WTC11 (cell line): ENCODE measurements around the gene PYGL. TPM values are rescaled to one million over a fixed set of nuclear protein-coding genes. Genes with fewer than 3 reads are reported as not detected.

ENCODE experiments used
- ATAC-seq: fragments of 200-7000 bp; cut with Tn5 transposase; 2 replicates; pipeline ENCODE4 v1.10.0; 2021; ENCODE audit warnings: mild to moderate bottlenecking, moderate library complexity
- CTCF ChIA-PET: fragments of 300-600 bp; sonication (Branson Sonifier 250); formaldehyde crosslinking; loops from one replicate; lab custom pipeline; 2021; ENCODE audit warnings: antibody characterized with exemption; lab: Charles Lee
- POLR2A ChIA-PET: fragments of 350-600 bp; sonication (Branson Sonifier 250); formaldehyde crosslinking; loops from one replicate; lab custom pipeline; 2021; ENCODE audit warnings: antibody characterized with exemption; lab: Charles Lee
- DNase-seq: peaks from one replicate; pipeline ENCODE4 v3.0.0; 2021; ENCODE audit warnings: low spot score
- H3K27ac Mint-ChIP-seq: 2 replicates; pipeline ENCODE4 v1.8.0; 2021; ENCODE audit warnings: mixed read lengths
- H3K27me3 Mint-ChIP-seq: 2 replicates; pipeline ENCODE4 v1.8.0; 2021; ENCODE audit warnings: low read depth, mild to moderate bottlenecking, moderate library complexity, mixed read lengths
- H3K36me3 Mint-ChIP-seq: 2 replicates; pipeline ENCODE4 v1.8.0; 2021; ENCODE audit warnings: mixed read lengths
- H3K4me1 Mint-ChIP-seq: 2 replicates; pipeline ENCODE4 v1.8.0; 2022; ENCODE audit warnings: mixed read lengths
- H3K4me3 Mint-ChIP-seq: 2 replicates; pipeline ENCODE4 v1.8.0; 2021; ENCODE audit warnings: mild to moderate bottlenecking, moderate library complexity, mixed read lengths
- H3K9me3 Mint-ChIP-seq: 2 replicates; pipeline ENCODE4 v1.8.0; 2021; ENCODE audit warnings: mixed read lengths
- CREB1 ChIP-seq: sonication (generic); formaldehyde crosslinking; IDR thresholded peaks from 2 replicates; pipeline ENCODE4 v1.8.0; 2023; ENCODE audit warnings: mild to moderate bottlenecking, missing genetic modification reagents
- EMX1 ChIP-seq: fragments of 250-450 bp; sonication (Bioruptor Pico); IDR thresholded peaks from 2 replicates; pipeline ENCODE4 v1.8.0; 2021; ENCODE audit warnings: mild to moderate bottlenecking
- FOXJ3 ChIP-seq: sonication (generic); formaldehyde crosslinking; IDR thresholded peaks from 2 replicates; pipeline ENCODE4 v1.9.0; 2021; ENCODE audit warnings: missing genetic modification reagents, mild to moderate bottlenecking, borderline replicate concordance
- GABPB1 ChIP-seq: sonication (generic); formaldehyde crosslinking; IDR thresholded peaks from 2 replicates; pipeline ENCODE4 v1.8.1; 2023; ENCODE audit warnings: mild to moderate bottlenecking, missing genetic modification reagents
- GRHL2 ChIP-seq: fragments of 250-450 bp; sonication (Bioruptor Pico); IDR thresholded peaks from 2 replicates; pipeline ENCODE4 v1.8.0; 2022; ENCODE audit warnings: mild to moderate bottlenecking, moderate library complexity; ENCODE audit not compliant: insufficient replicate concordance, severe bottlenecking
- NFE2L1 ChIP-seq: sonication (generic); formaldehyde crosslinking; IDR thresholded peaks from 2 replicates; pipeline ENCODE4 v1.8.1; 2023; ENCODE audit warnings: missing genetic modification reagents
- TCF7 ChIP-seq: sonication (generic); formaldehyde crosslinking; IDR thresholded peaks from 2 replicates; pipeline ENCODE4 v1.8.0; 2022; ENCODE audit warnings: mild to moderate bottlenecking, low read depth, missing genetic modification reagents, moderate library complexity
- ZBTB21 ChIP-seq: sonication (generic); formaldehyde crosslinking; IDR thresholded peaks from 2 replicates; pipeline ENCODE4 v1.8.1; 2023; ENCODE audit warnings: mild to moderate bottlenecking, missing genetic modification reagents, borderline replicate concordance
- ZNF138 ChIP-seq: sonication (generic); formaldehyde crosslinking; conservative IDR thresholded peaks from 2 replicates; pipeline ENCODE4 v1.8.1; 2022; ENCODE audit warnings: mild to moderate bottlenecking, moderate library complexity, missing genetic modification reagents
- ZNF416 ChIP-seq: fragments of 250-450 bp; sonication (Bioruptor Pico); IDR thresholded peaks from 2 replicates; pipeline ENCODE4 v1.9.0; 2021; ENCODE audit warnings: mild to moderate bottlenecking, inconsistent platforms
- ZNF423 ChIP-seq: fragments of 250-450 bp; sonication (Bioruptor Pico); IDR thresholded peaks from 2 replicates; pipeline ENCODE4 v2.1.2; 2022; ENCODE audit warnings: mild to moderate bottlenecking, moderate library complexity
- total RNA-seq: library from RNA; stranded (reverse); gene quantifications from 3 replicates; pipeline ENCODE4 v1.2.3, GENCODE V29; 2021
- TF ChIP-seq, protein P1 (sequence below): sonication (generic); formaldehyde crosslinking; IDR thresholded peaks from 2 replicates; pipeline ENCODE4 v1.8.0; 2023; ENCODE audit warnings: missing genetic modification reagents, mild to moderate bottlenecking, borderline replicate concordance
- TF ChIP-seq, protein P2 (sequence below): sonication (generic); formaldehyde crosslinking; IDR thresholded peaks from 2 replicates; pipeline ENCODE4 v1.8.1; 2022; ENCODE audit warnings: low read depth, mild to moderate bottlenecking, moderate library complexity, missing genetic modification reagents, borderline replicate concordance
- TF ChIP-seq, protein P3 (sequence below): sonication (generic); formaldehyde crosslinking; IDR thresholded peaks from 2 replicates; pipeline ENCODE4 v1.8.1; 2023; ENCODE audit warnings: mild to moderate bottlenecking, missing genetic modification reagents
- TF ChIP-seq, protein P4 (sequence below): fragments of 250-450 bp; sonication (Bioruptor Pico); IDR thresholded peaks from 2 replicates; pipeline ENCODE4 v1.9.0; 2021; ENCODE audit warnings: mild to moderate bottlenecking
- TF ChIP-seq, protein P5 (sequence below): fragments of 250-450 bp; sonication (Bioruptor Pico); IDR thresholded peaks from 2 replicates; pipeline ENCODE4 v1.9.0; 2021; ENCODE audit warnings: mild to moderate bottlenecking, borderline replicate concordance

PYGL gene
- total RNA-seq, 1 experiment from 2014 or later: 81.0 TPM

DNA sequence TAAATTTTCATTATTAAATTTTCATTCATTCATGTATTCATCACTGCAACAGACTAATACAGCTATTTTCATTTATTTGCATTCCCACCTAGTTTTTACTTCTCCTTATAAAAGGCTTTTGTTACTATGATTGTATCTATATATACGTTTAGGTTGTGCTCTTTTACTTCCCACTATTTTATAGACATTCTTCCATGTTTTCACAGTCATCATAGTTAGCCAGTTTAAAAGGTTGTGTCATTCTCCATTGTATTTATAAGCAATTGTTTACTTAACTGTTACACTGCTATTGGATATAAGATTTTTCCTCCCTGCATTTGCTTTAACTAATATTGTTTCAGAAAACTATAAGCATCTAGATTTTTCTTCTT is 60.5 kb downstream of the PYGL start:
- Mint-ChIP-seq H3K9me3 (no peaks in the 10 kb centered on the region), H3K36me3 (peaks cover 2% of the 10 kb centered on the region; the same call in 1 of the 2 replicates), H3K27me3 (no peaks in the 10 kb centered on the region), H3K4me1 (peaks cover 62% of the 10 kb centered on the region), H3K4me3 (no peak overlapping the region), H3K27ac (no peak overlapping the region)
- ChIA-PET POLR2A (interaction anchor here (0.6 kb wide), 1 partner anchor 1116 kb away, joined by 3 read pairs; no protein-coding TSS in a partner anchor), CTCF (interaction anchor here (0.6 to 3.0 kb wide), 2 partner anchors 23 to 1551 kb away, joined by 4 to 19 read pairs; no protein-coding TSS in a partner anchor)
- TF ChIP-seq, protein P1, sequence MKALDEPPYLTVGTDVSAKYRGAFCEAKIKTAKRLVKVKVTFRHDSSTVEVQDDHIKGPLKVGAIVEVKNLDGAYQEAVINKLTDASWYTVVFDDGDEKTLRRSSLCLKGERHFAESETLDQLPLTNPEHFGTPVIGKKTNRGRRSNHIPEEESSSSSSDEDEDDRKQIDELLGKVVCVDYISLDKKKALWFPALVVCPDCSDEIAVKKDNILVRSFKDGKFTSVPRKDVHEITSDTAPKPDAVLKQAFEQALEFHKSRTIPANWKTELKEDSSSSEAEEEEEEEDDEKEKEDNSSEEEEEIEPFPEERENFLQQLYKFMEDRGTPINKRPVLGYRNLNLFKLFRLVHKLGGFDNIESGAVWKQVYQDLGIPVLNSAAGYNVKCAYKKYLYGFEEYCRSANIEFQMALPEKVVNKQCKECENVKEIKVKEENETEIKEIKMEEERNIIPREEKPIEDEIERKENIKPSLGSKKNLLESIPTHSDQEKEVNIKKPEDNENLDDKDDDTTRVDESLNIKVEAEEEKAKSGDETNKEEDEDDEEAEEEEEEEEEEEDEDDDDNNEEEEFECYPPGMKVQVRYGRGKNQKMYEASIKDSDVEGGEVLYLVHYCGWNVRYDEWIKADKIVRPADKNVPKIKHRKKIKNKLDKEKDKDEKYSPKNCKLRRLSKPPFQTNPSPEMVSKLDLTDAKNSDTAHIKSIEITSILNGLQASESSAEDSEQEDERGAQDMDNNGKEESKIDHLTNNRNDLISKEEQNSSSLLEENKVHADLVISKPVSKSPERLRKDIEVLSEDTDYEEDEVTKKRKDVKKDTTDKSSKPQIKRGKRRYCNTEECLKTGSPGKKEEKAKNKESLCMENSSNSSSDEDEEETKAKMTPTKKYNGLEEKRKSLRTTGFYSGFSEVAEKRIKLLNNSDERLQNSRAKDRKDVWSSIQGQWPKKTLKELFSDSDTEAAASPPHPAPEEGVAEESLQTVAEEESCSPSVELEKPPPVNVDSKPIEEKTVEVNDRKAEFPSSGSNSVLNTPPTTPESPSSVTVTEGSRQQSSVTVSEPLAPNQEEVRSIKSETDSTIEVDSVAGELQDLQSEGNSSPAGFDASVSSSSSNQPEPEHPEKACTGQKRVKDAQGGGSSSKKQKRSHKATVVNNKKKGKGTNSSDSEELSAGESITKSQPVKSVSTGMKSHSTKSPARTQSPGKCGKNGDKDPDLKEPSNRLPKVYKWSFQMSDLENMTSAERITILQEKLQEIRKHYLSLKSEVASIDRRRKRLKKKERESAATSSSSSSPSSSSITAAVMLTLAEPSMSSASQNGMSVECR (CRISPR knock-in tag): no peak
- TF ChIP-seq FOXJ3: no peak
- no peak for TF ChIP-seq GRHL2 (CRISPR knock-in tag)
- no peak for TF ChIP-seq TCF7 (CRISPR knock-in tag)
- no peak for TF ChIP-seq GABPB1 (CRISPR knock-in tag)
- TF ChIP-seq ZBTB21: no peak
- TF ChIP-seq ZNF138 (CRISPR knock-in tag): no peak
- TF ChIP-seq, protein P2, sequence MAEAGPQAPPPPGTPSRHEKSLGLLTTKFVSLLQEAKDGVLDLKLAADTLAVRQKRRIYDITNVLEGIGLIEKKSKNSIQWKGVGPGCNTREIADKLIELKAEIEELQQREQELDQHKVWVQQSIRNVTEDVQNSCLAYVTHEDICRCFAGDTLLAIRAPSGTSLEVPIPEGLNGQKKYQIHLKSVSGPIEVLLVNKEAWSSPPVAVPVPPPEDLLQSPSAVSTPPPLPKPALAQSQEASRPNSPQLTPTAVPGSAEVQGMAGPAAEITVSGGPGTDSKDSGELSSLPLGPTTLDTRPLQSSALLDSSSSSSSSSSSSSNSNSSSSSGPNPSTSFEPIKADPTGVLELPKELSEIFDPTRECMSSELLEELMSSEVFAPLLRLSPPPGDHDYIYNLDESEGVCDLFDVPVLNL (CRISPR knock-in tag): no peak
- TF ChIP-seq ZNF416: no peak
- TF ChIP-seq, protein P3, sequence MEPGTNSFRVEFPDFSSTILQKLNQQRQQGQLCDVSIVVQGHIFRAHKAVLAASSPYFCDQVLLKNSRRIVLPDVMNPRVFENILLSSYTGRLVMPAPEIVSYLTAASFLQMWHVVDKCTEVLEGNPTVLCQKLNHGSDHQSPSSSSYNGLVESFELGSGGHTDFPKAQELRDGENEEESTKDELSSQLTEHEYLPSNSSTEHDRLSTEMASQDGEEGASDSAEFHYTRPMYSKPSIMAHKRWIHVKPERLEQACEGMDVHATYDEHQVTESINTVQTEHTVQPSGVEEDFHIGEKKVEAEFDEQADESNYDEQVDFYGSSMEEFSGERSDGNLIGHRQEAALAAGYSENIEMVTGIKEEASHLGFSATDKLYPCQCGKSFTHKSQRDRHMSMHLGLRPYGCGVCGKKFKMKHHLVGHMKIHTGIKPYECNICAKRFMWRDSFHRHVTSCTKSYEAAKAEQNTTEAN (CRISPR knock-in tag): no peak
- DNase-seq (no peak), ATAC-seq (no peak)

DNA sequence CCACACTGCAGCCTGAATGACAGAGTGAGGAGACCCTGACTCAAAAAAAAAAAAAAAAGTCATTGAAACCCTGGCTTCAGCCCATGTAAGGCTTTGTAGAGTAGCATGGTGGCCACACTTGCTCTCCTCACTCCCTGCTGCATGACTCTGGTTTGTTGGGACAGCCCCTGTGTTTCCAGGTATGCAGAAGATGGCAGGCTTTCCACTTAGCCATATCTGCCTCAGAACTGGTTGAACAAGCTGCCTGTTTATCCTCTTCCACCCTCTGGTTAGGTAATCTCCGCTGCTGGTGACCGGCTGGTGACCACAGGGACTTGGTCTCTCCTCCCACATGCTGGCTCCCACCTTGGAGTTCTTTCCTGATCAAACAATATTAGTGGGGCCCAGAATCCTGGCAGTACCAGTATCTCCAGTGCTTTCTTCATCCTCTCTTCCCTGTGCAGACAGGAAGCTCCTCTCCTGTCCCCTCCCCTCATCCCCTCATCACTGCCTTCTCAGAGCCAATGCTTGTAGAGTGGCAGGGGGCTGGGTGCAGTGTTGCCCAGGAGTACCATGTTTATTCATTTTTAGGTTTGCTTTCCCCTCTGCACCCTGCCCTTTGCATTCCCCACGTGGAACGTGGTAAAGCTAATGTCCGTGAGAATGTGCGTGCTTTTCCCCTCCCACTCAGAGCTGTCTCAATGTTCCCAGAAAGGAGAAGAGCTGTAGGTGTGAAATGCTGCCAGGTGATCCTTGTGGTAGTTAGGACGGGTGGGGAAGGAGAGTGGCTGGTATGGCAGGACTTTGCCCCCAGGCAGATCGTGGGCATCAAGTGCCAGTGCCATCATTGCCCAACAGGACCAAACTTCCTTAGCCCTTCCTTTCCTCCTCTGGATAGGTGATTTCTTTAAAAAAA is 61.1 kb downstream of the PYGL start:
- CTCF ChIA-PET: interaction anchor here (0.6 to 3.0 kb wide), 3 partner anchors 23 to 1552 kb away, joined by 3 to 19 read pairs (median 4); no protein-coding TSS in a partner anchor
- peak overlapping the region; percentile 7; the same call in 1 of the 2 replicates for H3K27ac Mint-ChIP-seq
- TF ChIP-seq NFE2L1 (CRISPR knock-in tag) (no peak), ZNF423 (CRISPR knock-in tag) (no peak), EMX1 (CRISPR knock-in tag) (no peak), CREB1 (CRISPR knock-in tag) (no peak)
- TF ChIP-seq, protein P4, sequence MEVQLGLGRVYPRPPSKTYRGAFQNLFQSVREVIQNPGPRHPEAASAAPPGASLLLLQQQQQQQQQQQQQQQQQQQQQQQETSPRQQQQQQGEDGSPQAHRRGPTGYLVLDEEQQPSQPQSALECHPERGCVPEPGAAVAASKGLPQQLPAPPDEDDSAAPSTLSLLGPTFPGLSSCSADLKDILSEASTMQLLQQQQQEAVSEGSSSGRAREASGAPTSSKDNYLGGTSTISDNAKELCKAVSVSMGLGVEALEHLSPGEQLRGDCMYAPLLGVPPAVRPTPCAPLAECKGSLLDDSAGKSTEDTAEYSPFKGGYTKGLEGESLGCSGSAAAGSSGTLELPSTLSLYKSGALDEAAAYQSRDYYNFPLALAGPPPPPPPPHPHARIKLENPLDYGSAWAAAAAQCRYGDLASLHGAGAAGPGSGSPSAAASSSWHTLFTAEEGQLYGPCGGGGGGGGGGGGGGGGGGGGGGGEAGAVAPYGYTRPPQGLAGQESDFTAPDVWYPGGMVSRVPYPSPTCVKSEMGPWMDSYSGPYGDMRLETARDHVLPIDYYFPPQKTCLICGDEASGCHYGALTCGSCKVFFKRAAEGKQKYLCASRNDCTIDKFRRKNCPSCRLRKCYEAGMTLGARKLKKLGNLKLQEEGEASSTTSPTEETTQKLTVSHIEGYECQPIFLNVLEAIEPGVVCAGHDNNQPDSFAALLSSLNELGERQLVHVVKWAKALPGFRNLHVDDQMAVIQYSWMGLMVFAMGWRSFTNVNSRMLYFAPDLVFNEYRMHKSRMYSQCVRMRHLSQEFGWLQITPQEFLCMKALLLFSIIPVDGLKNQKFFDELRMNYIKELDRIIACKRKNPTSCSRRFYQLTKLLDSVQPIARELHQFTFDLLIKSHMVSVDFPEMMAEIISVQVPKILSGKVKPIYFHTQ: no peak
- TF ChIP-seq, protein P5, sequence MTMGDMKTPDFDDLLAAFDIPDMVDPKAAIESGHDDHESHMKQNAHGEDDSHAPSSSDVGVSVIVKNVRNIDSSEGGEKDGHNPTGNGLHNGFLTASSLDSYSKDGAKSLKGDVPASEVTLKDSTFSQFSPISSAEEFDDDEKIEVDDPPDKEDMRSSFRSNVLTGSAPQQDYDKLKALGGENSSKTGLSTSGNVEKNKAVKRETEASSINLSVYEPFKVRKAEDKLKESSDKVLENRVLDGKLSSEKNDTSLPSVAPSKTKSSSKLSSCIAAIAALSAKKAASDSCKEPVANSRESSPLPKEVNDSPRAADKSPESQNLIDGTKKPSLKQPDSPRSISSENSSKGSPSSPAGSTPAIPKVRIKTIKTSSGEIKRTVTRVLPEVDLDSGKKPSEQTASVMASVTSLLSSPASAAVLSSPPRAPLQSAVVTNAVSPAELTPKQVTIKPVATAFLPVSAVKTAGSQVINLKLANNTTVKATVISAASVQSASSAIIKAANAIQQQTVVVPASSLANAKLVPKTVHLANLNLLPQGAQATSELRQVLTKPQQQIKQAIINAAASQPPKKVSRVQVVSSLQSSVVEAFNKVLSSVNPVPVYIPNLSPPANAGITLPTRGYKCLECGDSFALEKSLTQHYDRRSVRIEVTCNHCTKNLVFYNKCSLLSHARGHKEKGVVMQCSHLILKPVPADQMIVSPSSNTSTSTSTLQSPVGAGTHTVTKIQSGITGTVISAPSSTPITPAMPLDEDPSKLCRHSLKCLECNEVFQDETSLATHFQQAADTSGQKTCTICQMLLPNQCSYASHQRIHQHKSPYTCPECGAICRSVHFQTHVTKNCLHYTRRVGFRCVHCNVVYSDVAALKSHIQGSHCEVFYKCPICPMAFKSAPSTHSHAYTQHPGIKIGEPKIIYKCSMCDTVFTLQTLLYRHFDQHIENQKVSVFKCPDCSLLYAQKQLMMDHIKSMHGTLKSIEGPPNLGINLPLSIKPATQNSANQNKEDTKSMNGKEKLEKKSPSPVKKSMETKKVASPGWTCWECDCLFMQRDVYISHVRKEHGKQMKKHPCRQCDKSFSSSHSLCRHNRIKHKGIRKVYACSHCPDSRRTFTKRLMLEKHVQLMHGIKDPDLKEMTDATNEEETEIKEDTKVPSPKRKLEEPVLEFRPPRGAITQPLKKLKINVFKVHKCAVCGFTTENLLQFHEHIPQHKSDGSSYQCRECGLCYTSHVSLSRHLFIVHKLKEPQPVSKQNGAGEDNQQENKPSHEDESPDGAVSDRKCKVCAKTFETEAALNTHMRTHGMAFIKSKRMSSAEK (CRISPR knock-in tag): no peak
- no peak overlapping the region for H3K4me3 Mint-ChIP-seq
- POLR2A ChIA-PET: interaction anchor here (0.6 kb wide), 2 partner anchors 1116 to 1661 kb away, joined by 3 to 7 read pairs; no protein-coding TSS in a partner anchor
- peaks cover 60% of the 10 kb centered on the region for H3K4me1 Mint-ChIP-seq
- peaks cover 2% of the 10 kb centered on the region; the same call in 1 of the 2 replicates for H3K36me3 Mint-ChIP-seq
- no peaks in the 10 kb centered on the region for H3K9me3 Mint-ChIP-seq
- no peak for DNase-seq
- peak; percentile 58 for ATAC-seq
- no peaks in the 10 kb centered on the region for H3K27me3 Mint-ChIP-seq
